HL-60 (cell line): ENCODE measurements around the gene POLR1H.

Experiments
- DNase-seq, 2 experiments: peaks; one replicate each; pipeline ENCODE4 v3.0.0-alpha.2; 2010 to 2020; ENCODE audit warnings: low read depth in 1 of 2, low spot score in 1 of 2
- H3K27ac ChIP-seq: fragments of 250-450 bp; sonication (Bioruptor Pico); replicated peaks from 2 replicates; pipeline ENCODE4 v1.5.1; 2020; ENCODE audit warnings: mild to moderate bottlenecking, moderate library complexity
- H3K27me3 ChIP-seq: fragments of 250-450 bp; sonication (Bioruptor Pico); 2 replicates; pipeline ENCODE4 v1.5.1; 2021; ENCODE audit warnings: mild to moderate bottlenecking, moderate library complexity; ENCODE audit not compliant: insufficient read depth, poor library complexity, severe bottlenecking
- H3K4me3 ChIP-seq: replicated peaks from 2 replicates; pipeline ENCODE4 v1.5.1; 2011; ENCODE audit warnings: mild to moderate bottlenecking, control low read depth, low read length; ENCODE audit not compliant: insufficient read depth
- CTCF ChIP-seq: IDR thresholded peaks from one replicate; pipeline ENCODE4 v1.5.1; 2011; ENCODE audit warnings: low read length, control low read depth, inconsistent platforms; ENCODE audit not compliant: insufficient read depth
- GABPA ChIP-seq: IDR thresholded peaks from 2 replicates; pipeline ENCODE4 v1.6.1; 2012; ENCODE audit warnings: low read depth
- POLR2AphosphoS5 ChIP-seq: IDR thresholded peaks from 2 replicates; pipeline ENCODE4 v1.6.1; 2012; ENCODE audit warnings: low read depth
- REST ChIP-seq: IDR thresholded peaks from 2 replicates; pipeline ENCODE4 v1.6.1; 2012; ENCODE audit warnings: low read depth; ENCODE audit not compliant: insufficient replicate concordance
- SPI1 ChIP-seq: IDR thresholded peaks from 2 replicates; pipeline ENCODE4 v1.6.1; 2012; ENCODE audit warnings: low read depth, mild to moderate bottlenecking, borderline replicate concordance

The POLR1H gene

GRCh38 chr6:30113003-30113759 is 52.1 kb downstream of the POLR1H start, which contains the start of gene TRIM31:
TRIM31 (minus strand) TSS chr6:30113090; CDS start chr6:30112805, 285 bp downstream.
- Histone ChIP-seq H3K4me3 (no peak within 1 kb of the TSS), H3K27ac (no peak within 1 kb of the TSS), H3K27me3 (peaks cover 19% of the 10 kb centered on the region)
- TF ChIP-seq CTCF (no peak), POLR2AphosphoS5 (no peak), REST (no peak), SPI1 (no peak), GABPA (no peak)
- no peak for DNase-seq

- TF ChIP-seq GABPA (no peak), CTCF (no peak), SPI1 (no peak), REST (no peak), POLR2AphosphoS5 (no peak)
- Histone ChIP-seq H3K27me3 (peaks cover 22% of the 10 kb centered on the region), H3K4me3 (no peak overlapping the region), H3K27ac (no peak overlapping the region)
- DNase-seq: no peak
Measured at GRCh38 chr6:30113841-30114240, 52.8 kb downstream of the POLR1H start.
